ENCODE measurements around the gene MYL7. TPM values are rescaled to one million over a fixed set of nuclear protein-coding genes. Genes with fewer than 3 reads are reported as not detected.
A peak's percentile ranks its signal among the peaks of the same experiment; 100 is the strongest.

MYL7 gene
- total RNA-seq, 2 donors from 2014 or later: 1.4 TPM; not detected in 1

- intact Hi-C loops (cut with DNase I): no loop called here
- DNase-seq (ENCODE audit: low spot score): peak; percentile 54
Measured at GRCh38 chr7:44153948-44154335, 12.8 kb upstream of the MYL7 start.

- DNase-seq (ENCODE audit: low spot score): peak; percentile 70
- intact Hi-C loops (cut with DNase I): no loop called here
Measured at GRCh38 chr7:44152971-44153947, 12.1 kb upstream of the MYL7 start.

- DNase-seq (ENCODE audit: low spot score): peak; percentile 44
- intact Hi-C loops (cut with DNase I): no loop called here
Measured at GRCh38 chr7:44151956-44152355, 10.8 kb upstream of the MYL7 start.

- peak; percentile 62 for DNase-seq (ENCODE audit: low spot score)
- intact Hi-C loops (cut with DNase I): no loop called here
Measured at GRCh38 chr7:44150966-44151941, 10.1 kb upstream of the MYL7 start.

- DNase-seq (ENCODE audit: low spot score): peak; percentile 58
- intact Hi-C loops (cut with DNase I): no loop called here
Measured at GRCh38 chr7:44150466-44150832, 9.3 kb upstream of the MYL7 start.

- intact Hi-C loops (cut with DNase I): loop anchor here in 1 of 2 donors (10.0 kb wide), 1 partner anchor 1625 kb away; no protein-coding TSS in a partner anchor
- DNase-seq (ENCODE audit: low spot score): peak; percentile 59
Measured at GRCh38 chr7:44149571-44150465, 8.7 kb upstream of the MYL7 start.

- intact Hi-C loops (cut with DNase I): loop anchor here in 1 of 2 donors (10.0 kb wide), 1 partner anchor 1626 kb away; no protein-coding TSS in a partner anchor
- peak; percentile 65 for DNase-seq (ENCODE audit: low spot score)
Measured at GRCh38 chr7:44148961-44149536, 7.9 kb upstream of the MYL7 start.

GRCh38 chr7:44148166-44148565, 7.0 kb upstream of the MYL7 start:
- intact Hi-C loops (cut with DNase I): loop anchor here in 1 of 2 donors (10.0 kb wide), 1 partner anchor 1627 kb away; no protein-coding TSS in a partner anchor
- DNase-seq (ENCODE audit: low spot score): peak; percentile 24

- peak; percentile 78 for DNase-seq (ENCODE audit: low spot score)
- intact Hi-C loops (cut with DNase I): loop anchor here in 1 of 2 donors (10.0 kb wide), 1 partner anchor 1627 kb away; no protein-coding TSS in a partner anchor
Measured at GRCh38 chr7:44147026-44147991, 6.2 kb upstream of the MYL7 start.

- intact Hi-C loops (cut with DNase I): loop anchor here in 1 of 2 donors (10.0 kb wide), 1 partner anchor 1629 kb away; no protein-coding TSS in a partner anchor
- DNase-seq (ENCODE audit: low spot score): peak; percentile 90
Measured at GRCh38 chr7:44145969-44146911, 5.1 kb upstream of the MYL7 start.

- intact Hi-C loops (cut with DNase I): loop anchor here in 1 of 2 donors (10.0 kb wide), 1 partner anchor 1629 kb away; no protein-coding TSS in a partner anchor
- peak; percentile 73 for DNase-seq (ENCODE audit: low spot score)
Measured at GRCh38 chr7:44145479-44145968, 4.4 kb upstream of the MYL7 start.

GRCh38 chr7:44144968-44145478, 3.9 kb upstream of the MYL7 start:
- intact Hi-C loops (cut with DNase I): loop anchor here in 1 of 2 donors (10.0 kb wide), 1 partner anchor 1630 kb away; no protein-coding TSS in a partner anchor
- DNase-seq (ENCODE audit: low spot score): peak; percentile 75

- intact Hi-C loops (cut with DNase I): loop anchor here in 1 of 2 donors (10.0 kb wide), 1 partner anchor 1630 kb away; no protein-coding TSS in a partner anchor
- peak; percentile 64 for DNase-seq (ENCODE audit: low spot score)
Measured at GRCh38 chr7:44144426-44144967, 3.4 kb upstream of the MYL7 start.

GRCh38 chr7:44143646-44144250, 2.6 kb upstream of the MYL7 start:
- intact Hi-C loops (cut with DNase I): loop anchor here in 1 of 2 donors (10.0 kb wide), 1 partner anchor 1631 kb away; no protein-coding TSS in a partner anchor
- DNase-seq (ENCODE audit: low spot score): peak; percentile 35

Data from posterior vena cava (tissue), 2 donors.